ENCODE data around the gene PITPNC1.
A peak's percentile ranks its signal among the peaks of the same experiment; 100 is the strongest.

Gene PITPNC1

DNA sequence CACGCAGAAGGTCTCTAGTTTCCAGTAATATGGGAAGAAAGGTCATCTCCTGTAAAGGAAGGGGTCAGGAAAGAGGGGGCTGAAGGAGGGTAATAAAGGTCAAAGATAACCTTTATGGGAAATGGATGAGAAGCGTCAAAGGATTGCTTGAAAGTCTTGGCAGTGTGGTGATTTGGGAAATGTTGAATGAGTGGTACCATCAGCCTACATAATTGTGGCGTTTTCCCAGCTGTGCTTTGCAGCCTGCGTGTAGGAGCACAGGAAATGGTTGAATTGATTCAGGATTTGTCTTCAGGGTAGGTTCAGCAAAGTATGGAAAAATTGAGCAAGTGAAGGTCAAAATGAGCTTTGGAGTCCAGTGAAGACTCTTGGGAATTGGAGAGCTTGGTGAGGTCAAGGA, 224.8 kb downstream of the PITPNC1 start:
- TF ChIP-seq, protein P1, sequence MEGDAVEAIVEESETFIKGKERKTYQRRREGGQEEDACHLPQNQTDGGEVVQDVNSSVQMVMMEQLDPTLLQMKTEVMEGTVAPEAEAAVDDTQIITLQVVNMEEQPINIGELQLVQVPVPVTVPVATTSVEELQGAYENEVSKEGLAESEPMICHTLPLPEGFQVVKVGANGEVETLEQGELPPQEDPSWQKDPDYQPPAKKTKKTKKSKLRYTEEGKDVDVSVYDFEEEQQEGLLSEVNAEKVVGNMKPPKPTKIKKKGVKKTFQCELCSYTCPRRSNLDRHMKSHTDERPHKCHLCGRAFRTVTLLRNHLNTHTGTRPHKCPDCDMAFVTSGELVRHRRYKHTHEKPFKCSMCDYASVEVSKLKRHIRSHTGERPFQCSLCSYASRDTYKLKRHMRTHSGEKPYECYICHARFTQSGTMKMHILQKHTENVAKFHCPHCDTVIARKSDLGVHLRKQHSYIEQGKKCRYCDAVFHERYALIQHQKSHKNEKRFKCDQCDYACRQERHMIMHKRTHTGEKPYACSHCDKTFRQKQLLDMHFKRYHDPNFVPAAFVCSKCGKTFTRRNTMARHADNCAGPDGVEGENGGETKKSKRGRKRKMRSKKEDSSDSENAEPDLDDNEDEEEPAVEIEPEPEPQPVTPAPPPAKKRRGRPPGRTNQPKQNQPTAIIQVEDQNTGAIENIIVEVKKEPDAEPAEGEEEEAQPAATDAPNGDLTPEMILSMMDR (IDR thresholded peaks at IDR 0.05): no peak

DNA sequence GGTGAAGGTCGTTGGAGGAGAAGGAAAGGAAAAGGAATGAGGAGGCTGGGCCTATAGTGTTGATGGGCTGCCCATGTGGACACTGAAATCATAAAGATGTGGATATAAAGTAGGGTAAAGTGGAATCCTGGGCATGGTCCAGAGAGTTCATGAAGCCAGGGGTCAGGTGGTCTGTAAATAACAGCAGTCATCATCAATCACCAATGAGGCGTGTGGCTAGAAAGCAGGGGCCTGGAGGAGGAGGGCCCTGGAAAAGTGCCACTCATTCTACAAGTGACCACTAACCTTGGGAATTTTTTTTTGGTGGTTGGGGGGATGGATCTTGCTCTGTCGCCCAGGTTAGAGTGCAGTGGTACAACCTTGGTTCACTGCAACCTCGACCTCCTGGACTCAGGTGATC, 225.4 kb downstream of the PITPNC1 start:
- TF ChIP-seq, protein P1 (IDR thresholded peaks at IDR 0.05): no peak

DNA sequence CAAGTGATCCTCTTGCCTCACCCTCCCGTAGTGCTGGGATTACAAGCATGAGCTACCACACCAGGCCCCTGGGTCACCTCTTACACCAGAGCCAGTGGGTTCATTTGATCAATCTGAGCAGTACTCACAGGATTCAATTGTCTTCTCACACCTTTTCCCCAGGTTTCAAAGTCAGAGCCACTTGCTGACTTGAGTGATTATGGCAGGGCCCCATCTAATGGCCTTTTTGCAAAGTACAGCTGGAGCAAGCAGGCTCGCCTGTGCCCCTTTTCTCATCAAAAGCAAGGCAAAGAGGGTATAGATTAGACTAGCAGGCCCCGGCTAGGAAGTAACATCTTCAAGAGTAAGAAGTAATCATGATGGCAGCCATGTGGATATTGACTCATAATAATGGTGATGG, 225.9 kb downstream of the PITPNC1 start:
- TF ChIP-seq, protein P1 (IDR thresholded peaks at IDR 0.05): peak; percentile 47

DNA sequence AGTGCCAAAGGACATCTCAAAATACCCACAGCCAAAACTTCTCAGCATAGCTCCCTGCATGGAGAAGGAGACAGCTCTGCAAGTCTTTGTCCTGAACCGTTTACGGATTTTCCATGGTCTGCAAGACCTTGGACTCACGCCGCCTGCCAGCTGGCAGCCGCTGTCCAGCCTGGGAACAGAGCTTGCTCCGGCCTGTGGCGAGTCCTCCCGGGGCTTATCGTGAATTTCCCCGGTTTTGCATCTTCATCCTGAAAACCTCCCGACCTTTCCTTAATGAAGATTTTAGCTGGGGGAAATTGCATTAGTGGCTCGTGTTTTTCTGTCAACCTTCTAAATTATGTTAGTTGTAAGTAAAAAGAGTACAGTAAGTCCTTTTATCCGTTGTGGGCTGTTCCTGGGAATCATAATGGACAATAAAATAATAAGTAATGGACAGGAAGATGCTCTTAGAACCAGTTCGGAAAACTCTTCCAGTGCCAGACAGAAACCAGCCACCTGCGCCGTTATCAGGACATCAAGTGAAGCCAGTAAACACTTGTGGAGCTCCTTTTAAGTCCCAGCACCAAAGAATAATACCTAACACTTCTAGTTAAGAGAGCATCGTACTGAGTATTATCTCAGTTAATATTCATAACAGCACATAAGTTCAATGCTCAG, 228.3 kb downstream of the PITPNC1 start:
- TF ChIP-seq, protein P1 (IDR thresholded peaks at IDR 0.05): no peak

DNA sequence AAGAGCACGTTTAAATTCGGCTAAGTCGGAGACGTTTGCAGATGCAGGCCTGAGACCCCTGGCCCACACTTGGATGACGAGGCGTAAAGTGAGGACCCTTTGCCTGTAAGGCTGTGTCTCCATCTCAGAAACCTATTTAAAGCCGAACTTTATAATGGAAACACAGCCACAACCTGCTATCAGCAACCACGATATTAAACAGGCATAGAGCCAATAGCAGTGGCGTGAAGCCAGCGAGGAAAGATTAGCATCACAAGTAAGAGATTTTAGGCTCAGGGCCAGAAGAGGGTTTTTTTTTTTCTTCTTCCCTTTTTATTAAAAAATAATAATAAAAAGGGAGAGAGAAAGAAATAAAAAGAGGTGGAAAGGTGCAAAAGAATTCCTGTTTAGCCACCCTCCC, 229.4 kb downstream of the PITPNC1 start:
- TF ChIP-seq, protein P1 (IDR thresholded peaks at IDR 0.05): no peak

DNA sequence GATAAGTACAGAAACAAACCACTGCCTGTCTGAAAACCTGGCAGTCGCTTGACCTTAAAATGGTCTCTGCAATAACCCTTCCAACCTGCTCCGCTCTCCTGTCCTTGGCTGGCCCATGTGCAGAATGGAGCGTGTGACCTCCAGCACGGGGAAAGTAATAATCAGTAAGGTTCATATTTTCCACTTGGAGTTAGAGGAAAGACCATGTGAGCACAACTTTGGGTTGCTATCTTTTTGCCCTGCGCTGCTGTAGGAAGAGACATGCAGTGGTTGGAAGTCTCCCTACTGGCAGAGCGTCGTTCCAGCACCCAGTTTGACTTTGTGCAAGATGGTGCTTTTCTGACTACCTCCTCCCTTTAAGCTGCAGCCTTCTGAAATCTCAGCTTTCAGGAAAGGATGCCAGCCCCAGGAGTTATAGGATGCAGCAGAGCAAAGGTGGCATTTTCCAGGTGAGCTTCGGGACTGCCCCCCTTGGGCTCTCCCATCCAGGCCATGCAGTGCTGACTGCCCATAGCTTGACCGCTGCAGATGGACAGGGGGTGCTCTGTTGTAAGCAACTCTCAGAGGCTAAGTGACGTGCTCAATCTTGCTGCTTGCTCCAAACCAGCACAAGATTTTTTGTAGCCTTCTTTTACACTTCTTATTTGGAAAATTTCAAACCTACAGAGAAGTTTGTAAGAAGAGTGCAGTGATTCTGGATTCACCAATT, 230.0 kb downstream of the PITPNC1 start:
- TF ChIP-seq, protein P1 (IDR thresholded peaks at IDR 0.05): no peak

DNA sequence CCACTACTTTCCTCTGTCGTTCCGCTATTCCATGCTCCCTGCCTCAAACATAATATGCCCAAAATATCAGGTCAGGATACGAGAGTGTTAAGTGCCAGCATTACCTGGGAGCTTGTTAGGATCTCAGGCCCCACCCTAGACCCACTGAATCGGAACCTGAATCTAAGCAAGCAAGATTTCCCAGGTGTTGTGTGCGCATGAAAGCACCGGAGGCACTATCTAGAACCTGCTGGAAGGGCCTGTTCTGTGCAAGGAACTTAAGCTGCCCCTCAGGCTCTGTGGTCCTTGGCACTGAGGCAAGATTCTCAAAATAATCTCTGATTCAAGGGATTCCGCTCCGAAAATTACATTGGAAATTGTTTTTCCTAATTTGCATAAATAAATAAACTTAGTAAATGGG, 233.0 kb downstream of the PITPNC1 start:
- TF ChIP-seq, protein P1 (IDR thresholded peaks at IDR 0.05): no peak
